ENCODE results near the gene PKNOX2. TPM values are rescaled to one million over a fixed set of nuclear protein-coding genes. Genes with fewer than 3 reads are reported as not detected.

PKNOX2 gene
- total and polyA plus RNA-seq, 10 of the 15 experiments (the other 5 are each of a cell fraction or from before 2014, with no cell fraction given): not detected

GRCh38 chr11:125379565-125379964 is 215.0 kb downstream of the PKNOX2 start:
- 19% methylated on average over 5 of the region's 5 CpGs for WGBS (ENCODE audit: insufficient coverage, insufficient replicate concordance, low lambda C conversion rate, missing lambda C conversion rate)
- ATAC-seq (no peak), DNase-seq (ENCODE audit: low read depth, low spot score) (no peak), FAIRE-seq (no peak)
- Histone ChIP-seq H3K27ac (ENCODE audit: control insufficient read depth, insufficient read depth) (no peak overlapping the region), H3K4me3 (no peak overlapping the region), H3K79me2 (ENCODE audit: control insufficient read depth, insufficient read depth, low read length) (no peaks in the 10 kb centered on the region), H4K20me1 (ENCODE audit: control insufficient read depth, insufficient read depth) (no peaks in the 10 kb centered on the region), H3K9me3 (replicated peaks; ENCODE audit: control insufficient read depth, insufficient read depth, low read length) (no peaks in the 10 kb centered on the region), H3K36me3 (ENCODE audit: control insufficient read depth in 2 of 2, insufficient read depth in 2 of 2, low read length in 1 of 2) (no peaks in the 10 kb centered on the region), H3K9ac (ENCODE audit: control insufficient read depth, insufficient read depth, low read length) (no peak overlapping the region), H3K27me3 (replicated peaks in 1 of 2; ENCODE audit: control insufficient read depth in 2 of 2, insufficient read depth in 2 of 2, low read length in 1 of 2) (peaks cover 0 to 3% of the 10 kb centered on the region in 2 experiments; a peak in 3 of 4 replicates), H3K4me2 (ENCODE audit: control insufficient read depth, insufficient read depth) (no peak overlapping the region), H2AFZ (ENCODE audit: control insufficient read depth, low read depth, low read length) (no peak overlapping the region), H3K4me1 (ENCODE audit: control insufficient read depth, insufficient read depth, low read length) (no peaks in the 10 kb centered on the region)
- RAD21 ChIA-PET (ENCODE audit: unreplicated experiment): no interaction called here
- TF ChIP-seq FOXK2 (IDR thresholded peaks at IDR 0.05): no peak
- TF ChIP-seq MXI1 (IDR thresholded peaks at IDR 0.05; ENCODE audit: low read depth, low read length): no peak
- TF ChIP-seq SMAD1 (IDR thresholded peaks at IDR 0.05; ENCODE audit: low read depth, partially characterized antibody): no peak
- no peak for TF ChIP-seq EED (IDR thresholded peaks at IDR 0.05; ENCODE audit: low read depth)
- TF ChIP-seq ZBED1 (IDR thresholded peaks at IDR 0.05; ENCODE audit: borderline replicate concordance): no peak
- no peak for TF ChIP-seq ZZZ3 (IDR thresholded peaks at IDR 0.05; ENCODE audit: control insufficient read depth, insufficient read length, low read depth)
- no peak for TF ChIP-seq SIN3A (IDR thresholded peaks at IDR 0.05; ENCODE audit: low read depth, low read length)
- TF ChIP-seq NR2C1 (IDR thresholded peaks at IDR 0.05): no peak
- no peak for TF ChIP-seq ZBTB33 (IDR thresholded peaks at IDR 0.05)
- TF ChIP-seq EGR1 (IDR thresholded peaks at IDR 0.05; ENCODE audit: borderline replicate concordance in 1 of 2, low read depth in 2 of 2, low read length in 2 of 2): no peak
- CTCF ChIA-PET: no interaction called here
- in situ Hi-C loops (cut with MboI) (no loop called here), intact Hi-C loops (cut with micrococcal nuclease; ENCODE audit: unreplicated experiment) (no loop called here)
- POLR2A ChIA-PET: interaction anchor here (1.3 kb wide), 1 partner anchor 22 kb away, joined by 3 read pairs; no protein-coding TSS in a partner anchor
- BruUV-seq (replicated peaks): no TSS peak
- SMC1A ChIA-PET (ENCODE audit: uncharacterized antibody, unreplicated experiment): interaction anchor here (0.9 to 1.2 kb wide), 2 partner anchors 11 to 22 kb away, joined by 3 read pairs; no protein-coding TSS in a partner anchor

Data from GM12878 (cell line).